ENCODE results near the gene GRIA3.

Gene GRIA3

GRCh38 chrX:123322536-123322935 is 138.5 kb downstream of the GRIA3 start:
- Histone ChIP-seq H3K4me1 (ENCODE audit: control insufficient read depth, insufficient read depth, low read depth, low read length) (no peaks in the 10 kb centered on the region), H2BK5ac (ENCODE audit: low read depth, low read length, poor library complexity, severe bottlenecking) (no peak overlapping the region), H2AFZ (ENCODE audit: low read depth, low read length) (no peak overlapping the region), H3K9ac (ENCODE audit: low read length) (no peak overlapping the region), H2BK12ac (ENCODE audit: low read length in 2 of 2) (no peak overlapping the region), H3K36me3 (ENCODE audit: control insufficient read depth in 1 of 2, insufficient read depth in 2 of 2, low read depth in 1 of 2, low read length in 2 of 2) (peaks cover 0 to 4% of the 10 kb centered on the region in 2 experiments), H3K27ac (ENCODE audit: low read length, poor library complexity, severe bottlenecking) (no peak overlapping the region), H4K8ac (ENCODE audit: low read length) (no peak overlapping the region), H4K91ac (ENCODE audit: low read length) (no peak overlapping the region), H3K9me3 (ENCODE audit: control insufficient read depth, low read length) (no peaks in the 10 kb centered on the region), H3K23ac (ENCODE audit: low read length in 2 of 2) (no peak overlapping the region), H3K27me3 (ENCODE audit: control insufficient read depth in 1 of 2, insufficient read depth in 1 of 2, low read length in 2 of 2) (no peaks in the 10 kb centered on the region), H3K14ac (ENCODE audit: low read length in 2 of 2) (no peak overlapping the region), H2AK5ac (ENCODE audit: low read length, severe bottlenecking) (no peak overlapping the region), H3K4me2 (ENCODE audit: low read length, poor library complexity, severe bottlenecking) (no peak overlapping the region), H2BK120ac (ENCODE audit: low read depth, low read length) (no peak overlapping the region), H3K18ac (ENCODE audit: low read depth in 1 of 2, low read length in 2 of 2) (no peak overlapping the region), H3K79me1 (replicated peaks; ENCODE audit: low read length, poor library complexity, severe bottlenecking) (no peaks in the 10 kb centered on the region), H2BK15ac (ENCODE audit: low read depth, poor library complexity, severe bottlenecking) (no peak overlapping the region), H3K4ac (ENCODE audit: low read depth in 1 of 2, low read length in 2 of 2) (no peak overlapping the region), H3K4me3 (ENCODE audit: insufficient read depth in 1 of 2, low read depth in 1 of 2, low read length in 2 of 2) (no peak overlapping the region)
- WGBS: 80% methylated on average over 2 of the region's 3 CpGs
- DNase-seq: no peak

- no peaks in the 10 kb centered on the region for H3K9me3 ChIP-seq (ENCODE audit: control insufficient read depth, low read length)
- no peak overlapping the region for H3K4me2 ChIP-seq (ENCODE audit: low read length, poor library complexity, severe bottlenecking)
- no peak overlapping the region for H3K4ac ChIP-seq (ENCODE audit: low read depth in 1 of 2, low read length in 2 of 2)
- H2BK12ac ChIP-seq (ENCODE audit: low read length in 2 of 2): no peak overlapping the region
- DNase-seq: no peak
- H3K36me3 ChIP-seq (ENCODE audit: control insufficient read depth in 1 of 2, insufficient read depth in 2 of 2, low read depth in 1 of 2, low read length in 2 of 2): peaks cover 0 to 7% of the 10 kb centered on the region in 2 experiments
- no peak overlapping the region for H3K4me3 ChIP-seq (ENCODE audit: insufficient read depth in 1 of 2, low read depth in 1 of 2, low read length in 2 of 2)
- H3K9ac ChIP-seq (ENCODE audit: low read length): no peak overlapping the region
- H4K91ac ChIP-seq (ENCODE audit: low read length): no peak overlapping the region
- no peak overlapping the region for H3K18ac ChIP-seq (ENCODE audit: low read depth in 1 of 2, low read length in 2 of 2)
- no peak overlapping the region for H2AFZ ChIP-seq (ENCODE audit: low read depth, low read length)
- no peaks in the 10 kb centered on the region for H3K79me1 ChIP-seq (replicated peaks; ENCODE audit: low read length, poor library complexity, severe bottlenecking)
- no peak overlapping the region for H2AK5ac ChIP-seq (ENCODE audit: low read length, severe bottlenecking)
- H3K27me3 ChIP-seq (ENCODE audit: control insufficient read depth in 1 of 2, insufficient read depth in 1 of 2, low read length in 2 of 2): no peaks in the 10 kb centered on the region
- no peak overlapping the region for H3K14ac ChIP-seq (ENCODE audit: low read length in 2 of 2)
- no peak overlapping the region for H2BK5ac ChIP-seq (ENCODE audit: low read depth, low read length, poor library complexity, severe bottlenecking)
- H3K27ac ChIP-seq (ENCODE audit: low read length, poor library complexity, severe bottlenecking): no peak overlapping the region
- H3K23ac ChIP-seq (ENCODE audit: low read length in 2 of 2): no peak overlapping the region
- H2BK120ac ChIP-seq (ENCODE audit: low read depth, low read length): no peak overlapping the region
- H3K4me1 ChIP-seq (ENCODE audit: control insufficient read depth, insufficient read depth, low read depth, low read length): no peaks in the 10 kb centered on the region
- H2BK15ac ChIP-seq (ENCODE audit: low read depth, poor library complexity, severe bottlenecking): no peak overlapping the region
- no peak overlapping the region for H4K8ac ChIP-seq (ENCODE audit: low read length)
- WGBS: 80% methylated on average over 5 of the region's 5 CpGs
These were observed 140.5 kb downstream of the GRIA3 start for GRCh38 chrX:123324625-123325024.

GRCh38 chrX:123330229-123330942 is 146.3 kb downstream of the GRIA3 start:
- no peak overlapping the region for H3K4me3 ChIP-seq (ENCODE audit: insufficient read depth in 1 of 2, low read depth in 1 of 2, low read length in 2 of 2)
- H3K36me3 ChIP-seq (ENCODE audit: control insufficient read depth in 1 of 2, insufficient read depth in 2 of 2, low read depth in 1 of 2, low read length in 2 of 2): peaks cover 0 to 7% of the 10 kb centered on the region in 2 experiments
- H3K23ac ChIP-seq (ENCODE audit: low read length in 2 of 2): no peak overlapping the region
- H3K4me1 ChIP-seq (ENCODE audit: control insufficient read depth, insufficient read depth, low read depth, low read length): no peaks in the 10 kb centered on the region
- H3K27ac ChIP-seq (ENCODE audit: low read length, poor library complexity, severe bottlenecking): no peak overlapping the region
- no peak overlapping the region for H3K14ac ChIP-seq (ENCODE audit: low read length in 2 of 2)
- H2BK12ac ChIP-seq (ENCODE audit: low read length in 2 of 2): no peak overlapping the region
- no peak overlapping the region for H3K9ac ChIP-seq (ENCODE audit: low read length)
- no peaks in the 10 kb centered on the region for H3K79me1 ChIP-seq (replicated peaks; ENCODE audit: low read length, poor library complexity, severe bottlenecking)
- no peak overlapping the region for H2AFZ ChIP-seq (ENCODE audit: low read depth, low read length)
- no peak overlapping the region for H2BK120ac ChIP-seq (ENCODE audit: low read depth, low read length)
- no peak overlapping the region for H2AK5ac ChIP-seq (ENCODE audit: low read length, severe bottlenecking)
- H3K27me3 ChIP-seq (ENCODE audit: control insufficient read depth in 1 of 2, insufficient read depth in 1 of 2, low read length in 2 of 2): no peaks in the 10 kb centered on the region
- no peaks in the 10 kb centered on the region for H3K9me3 ChIP-seq (ENCODE audit: control insufficient read depth, low read length)
- no peak overlapping the region for H3K4me2 ChIP-seq (ENCODE audit: low read length, poor library complexity, severe bottlenecking)
- H2BK15ac ChIP-seq (ENCODE audit: low read depth, poor library complexity, severe bottlenecking): no peak overlapping the region
- no peak for DNase-seq
- H4K91ac ChIP-seq (ENCODE audit: low read length): no peak overlapping the region
- no peak overlapping the region for H3K4ac ChIP-seq (ENCODE audit: low read depth in 1 of 2, low read length in 2 of 2)
- no peak overlapping the region for H4K8ac ChIP-seq (ENCODE audit: low read length)
- no peak overlapping the region for H2BK5ac ChIP-seq (ENCODE audit: low read depth, low read length, poor library complexity, severe bottlenecking)
- no peak overlapping the region for H3K18ac ChIP-seq (ENCODE audit: low read depth in 1 of 2, low read length in 2 of 2)

GRCh38 chrX:123331349-123331748 is 147.3 kb downstream of the GRIA3 start:
- Histone ChIP-seq H3K14ac (ENCODE audit: low read length in 2 of 2) (no peak overlapping the region), H3K18ac (ENCODE audit: low read depth in 1 of 2, low read length in 2 of 2) (no peak overlapping the region), H2AK5ac (ENCODE audit: low read length, severe bottlenecking) (no peak overlapping the region), H3K4me3 (ENCODE audit: insufficient read depth in 1 of 2, low read depth in 1 of 2, low read length in 2 of 2) (no peak overlapping the region), H4K8ac (ENCODE audit: low read length) (no peak overlapping the region), H3K4me1 (ENCODE audit: control insufficient read depth, insufficient read depth, low read depth, low read length) (no peaks in the 10 kb centered on the region), H3K4me2 (ENCODE audit: low read length, poor library complexity, severe bottlenecking) (no peak overlapping the region), H2BK120ac (ENCODE audit: low read depth, low read length) (no peak overlapping the region), H2BK12ac (ENCODE audit: low read length in 2 of 2) (no peak overlapping the region), H4K91ac (ENCODE audit: low read length) (no peak overlapping the region), H3K27me3 (ENCODE audit: control insufficient read depth in 1 of 2, insufficient read depth in 1 of 2, low read length in 2 of 2) (no peaks in the 10 kb centered on the region), H3K79me1 (replicated peaks; ENCODE audit: low read length, poor library complexity, severe bottlenecking) (no peaks in the 10 kb centered on the region), H3K4ac (ENCODE audit: low read depth in 1 of 2, low read length in 2 of 2) (no peak overlapping the region), H2AFZ (ENCODE audit: low read depth, low read length) (no peak overlapping the region), H2BK15ac (ENCODE audit: low read depth, poor library complexity, severe bottlenecking) (no peak overlapping the region), H2BK5ac (ENCODE audit: low read depth, low read length, poor library complexity, severe bottlenecking) (no peak overlapping the region), H3K27ac (ENCODE audit: low read length, poor library complexity, severe bottlenecking) (no peak overlapping the region), H3K23ac (ENCODE audit: low read length in 2 of 2) (no peak overlapping the region), H3K36me3 (ENCODE audit: control insufficient read depth in 1 of 2, insufficient read depth in 2 of 2, low read depth in 1 of 2, low read length in 2 of 2) (peaks cover 0 to 7% of the 10 kb centered on the region in 2 experiments), H3K9me3 (ENCODE audit: control insufficient read depth, low read length) (no peaks in the 10 kb centered on the region), H3K9ac (ENCODE audit: low read length) (no peak overlapping the region)
- DNase-seq: no peak
